HG03342 (cell line): ENCODE measurements around the gene ZNF44.
A peak's percentile ranks its signal among the peaks of the same experiment; 100 is the strongest.
"Not testable (repeated sequence)": the region's sequence is repeated elsewhere in the genome, so short reads cannot be mapped to it uniquely, and the experiment has no call there.

ENCODE experiments used
- ATAC-seq: cut with Tn5 transposase; IDR thresholded peaks from one replicate; pipeline ENCODE4 v1.9.1; 2021; ENCODE audit warnings: mild to moderate bottlenecking, moderate library complexity; ENCODE audit not compliant: unreplicated experiment

The ZNF44 gene

GRCh38 chr19:12294249-12295158 lies at the start of gene ZNF44:
Gene ZNF44, minus strand, starts transcription at chr19:12294883. Its CDS starts 189 bp downstream, at chr19:12294694.
- ATAC-seq = peak; percentile 90

DNA sequence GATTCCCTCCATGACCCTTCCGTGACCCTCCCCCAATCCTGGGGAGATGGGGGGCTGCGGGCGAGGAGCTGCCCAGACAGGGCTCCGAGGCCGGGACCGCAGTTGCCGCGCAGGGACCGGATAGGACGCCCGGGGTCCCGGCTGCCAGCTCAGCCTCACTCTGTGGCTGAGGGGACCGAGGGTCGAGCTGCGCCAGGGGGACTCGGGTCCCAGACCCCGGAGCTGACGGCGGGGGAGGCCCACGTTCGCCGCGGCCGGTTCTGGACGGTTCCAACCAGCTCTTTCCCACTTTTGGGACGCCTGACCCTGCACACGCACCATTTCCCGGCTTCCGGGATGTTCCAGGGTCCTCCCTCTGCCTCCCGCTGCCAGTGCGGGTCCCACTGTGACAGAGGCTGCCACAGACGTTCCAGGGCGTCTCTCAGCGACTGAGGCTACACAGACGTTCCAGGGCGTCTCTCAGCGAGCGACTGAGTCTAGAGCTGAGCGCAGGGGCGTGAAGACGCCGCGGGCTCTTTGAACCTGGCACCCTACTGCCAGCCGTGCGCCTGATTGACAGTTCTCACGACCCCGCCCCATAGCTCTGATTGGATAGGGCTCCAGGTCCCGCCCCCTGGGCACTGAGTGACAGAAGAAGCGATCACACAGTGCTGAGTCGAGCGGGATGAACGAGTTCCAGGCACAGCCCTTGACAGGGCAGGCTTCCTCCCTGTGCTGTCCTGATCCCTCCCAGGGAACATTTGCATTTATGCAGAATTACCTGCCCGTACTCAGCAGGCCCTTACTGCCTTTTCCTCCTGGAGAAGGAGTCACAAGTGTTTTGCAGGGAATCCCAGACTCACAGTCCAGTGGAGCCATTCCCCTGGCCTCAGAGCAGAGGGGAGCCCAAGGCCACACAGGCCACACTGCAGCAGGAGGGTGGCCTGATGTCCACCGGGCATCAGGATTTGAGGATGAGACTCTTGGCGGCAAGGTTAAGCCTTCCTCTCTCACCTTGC lies 38.8 kb upstream of the ZNF44 start, which contains the start of gene ZNF563:
Gene ZNF563, minus strand, starts transcription at position 472 of the 998 bp plus-strand sequence. Its CDS starts 151 bp downstream, at position 321.
- ATAC-seq = peak; percentile 92

DNA sequence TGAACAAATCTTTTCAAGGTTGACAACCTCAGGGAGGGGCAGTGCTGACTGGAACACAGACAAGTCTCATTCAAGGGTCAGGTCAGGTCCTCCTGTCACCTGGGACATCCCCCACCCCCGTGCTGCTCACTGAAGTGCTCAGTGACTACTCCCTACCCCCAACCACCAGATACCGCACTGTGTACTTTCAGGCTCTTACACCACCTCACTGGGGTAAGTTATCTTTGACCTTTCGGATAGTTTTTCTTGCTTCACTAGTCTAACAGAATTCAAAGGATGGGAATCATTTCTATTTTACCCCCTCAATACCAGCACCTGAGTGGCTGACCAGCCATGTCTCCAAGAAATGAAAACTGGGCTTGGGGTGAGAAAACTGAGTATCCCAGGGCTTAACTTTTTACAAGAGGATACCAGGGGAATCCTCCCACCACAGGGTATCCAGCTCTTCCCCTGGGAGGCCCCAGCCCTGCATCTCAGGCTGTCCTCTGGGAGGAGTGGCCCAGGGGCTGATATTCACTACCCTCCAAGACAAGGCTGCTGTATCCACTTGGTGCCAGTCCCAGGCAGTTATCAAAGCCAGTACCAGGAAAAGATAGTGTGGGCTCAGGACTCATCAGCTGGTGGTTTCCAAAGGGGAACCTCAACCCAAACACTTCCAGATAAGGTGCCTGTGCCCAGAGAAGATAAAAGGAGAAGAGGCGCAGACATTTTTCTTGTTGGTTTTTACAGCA lies 36.7 kb upstream of the ZNF44 start:
- ATAC-seq = peak; percentile 41

- no peak for ATAC-seq
Observed at GRCh38 chr19:12330340-12330739, 35.7 kb upstream of the ZNF44 start.

GRCh38 chr19:12325690-12326089 lies 31.0 kb upstream of the ZNF44 start:
- no peak for ATAC-seq

GRCh38 chr19:12318782-12319413 lies 24.2 kb upstream of the ZNF44 start:
- no peak for ATAC-seq

DNA sequence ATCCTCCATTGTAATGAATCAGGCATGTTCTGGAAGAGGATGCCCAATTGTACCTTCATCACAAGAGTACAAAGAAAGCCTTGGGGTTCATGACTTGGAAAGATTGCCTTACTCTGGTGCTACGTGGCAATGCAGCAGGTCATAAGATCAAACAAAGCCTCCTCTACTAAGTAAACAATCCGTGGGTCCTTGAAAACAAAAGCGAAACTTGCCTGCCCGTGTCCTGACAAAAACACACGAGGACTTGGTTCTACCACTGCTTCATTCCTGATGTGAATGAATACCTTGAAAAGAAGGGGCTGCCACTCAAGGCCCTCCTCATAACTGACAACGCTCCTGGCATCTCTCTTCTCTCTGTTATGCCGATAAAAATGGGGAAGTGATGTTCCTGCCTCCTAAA lies 19.9 kb upstream of the ZNF44 start:
- no peak for ATAC-seq

GRCh38 chr19:12308891-12309290 lies 14.2 kb upstream of the ZNF44 start:
- not testable (repeated sequence) for ATAC-seq

- ATAC-seq = no peak
Observed at GRCh38 chr19:12295191-12295590, 508 bp upstream of the ZNF44 start.

- peak; percentile 39 for ATAC-seq
Observed at GRCh38 chr19:12293777-12294248, 870 bp downstream of the ZNF44 start.

DNA sequence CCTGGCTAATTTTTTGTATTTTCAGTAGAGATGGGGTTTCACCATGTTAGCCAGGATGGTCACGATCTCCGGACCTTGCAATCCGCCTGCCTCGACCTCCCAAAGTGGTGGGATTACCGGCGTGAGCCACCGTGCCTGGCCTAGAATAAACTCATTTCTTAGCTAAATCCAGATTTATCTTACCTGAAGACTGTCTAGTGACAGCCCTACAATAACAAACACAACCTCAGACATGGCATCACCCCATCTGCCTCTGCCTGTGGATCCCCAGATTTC lies 5.0 kb downstream of the ZNF44 start:
- no peak for ATAC-seq

- no peak for ATAC-seq
Observed at GRCh38 chr19:12287958-12288500, 6.7 kb downstream of the ZNF44 start.

DNA sequence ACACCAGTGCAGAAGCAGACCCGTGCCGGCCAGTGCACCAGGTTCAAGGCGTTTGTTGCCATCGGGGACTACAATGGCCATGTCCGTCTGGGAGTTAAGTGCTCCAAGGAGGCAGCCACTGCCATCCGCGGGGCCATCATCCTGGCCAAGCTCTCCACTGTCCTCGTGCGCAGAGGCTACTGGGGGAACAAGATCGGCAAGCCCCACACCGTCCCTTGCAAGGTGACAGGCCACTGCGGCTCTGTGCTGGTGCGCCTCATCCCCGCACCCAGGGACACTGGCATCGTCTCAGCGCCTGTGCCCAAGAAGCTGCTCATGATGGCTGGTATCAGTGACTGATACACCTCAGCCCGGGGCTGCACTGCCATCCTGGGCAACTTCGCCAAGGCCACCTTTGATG lies 10.1 kb downstream of the ZNF44 start:
- ATAC-seq = no peak

DNA sequence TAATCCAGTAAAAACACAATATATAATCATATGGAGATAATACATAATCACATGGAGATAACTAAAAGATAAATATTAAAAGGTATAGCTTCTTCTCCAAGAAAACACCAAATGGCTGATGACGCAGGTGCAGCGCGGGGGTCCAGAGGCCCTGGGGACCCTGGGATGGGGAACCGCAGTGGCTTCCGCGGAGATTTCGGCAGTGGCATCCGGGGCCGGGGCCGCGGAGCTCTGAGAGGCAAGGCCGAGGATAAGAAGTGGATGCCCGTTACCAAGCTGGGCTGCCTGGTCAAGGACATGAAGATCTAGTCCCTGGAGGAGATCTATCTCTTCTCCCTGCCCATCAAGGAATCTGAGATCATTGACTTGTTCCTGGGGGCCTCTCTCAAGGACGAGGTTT lies 10.5 kb downstream of the ZNF44 start:
- ATAC-seq = no peak

DNA sequence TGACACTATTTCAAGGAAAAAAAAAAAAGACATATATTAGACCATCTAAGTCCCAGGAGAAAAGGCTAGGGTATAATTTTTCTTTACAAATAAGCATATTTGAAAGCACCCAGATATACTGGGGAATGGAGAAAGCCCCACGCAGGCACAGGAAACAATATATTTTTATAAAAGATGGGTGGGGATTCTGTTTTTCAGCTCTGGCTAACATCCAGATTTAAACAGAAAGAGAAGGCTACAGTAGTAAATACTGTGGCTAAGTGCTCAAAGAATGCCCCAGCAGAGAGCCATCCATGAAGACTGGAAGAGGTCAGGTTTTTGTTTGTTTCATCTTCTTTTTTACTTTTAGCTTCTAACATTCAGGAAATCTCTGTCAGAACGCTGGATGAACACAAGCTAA lies 16.0 kb downstream of the ZNF44 start:
- no peak for ATAC-seq

- no peak for ATAC-seq
Observed at GRCh38 chr19:12272980-12273901, 21.4 kb downstream of the ZNF44 start.

- no peak for ATAC-seq
Observed at GRCh38 chr19:12272386-12272785, 22.3 kb downstream of the ZNF44 start.

DNA sequence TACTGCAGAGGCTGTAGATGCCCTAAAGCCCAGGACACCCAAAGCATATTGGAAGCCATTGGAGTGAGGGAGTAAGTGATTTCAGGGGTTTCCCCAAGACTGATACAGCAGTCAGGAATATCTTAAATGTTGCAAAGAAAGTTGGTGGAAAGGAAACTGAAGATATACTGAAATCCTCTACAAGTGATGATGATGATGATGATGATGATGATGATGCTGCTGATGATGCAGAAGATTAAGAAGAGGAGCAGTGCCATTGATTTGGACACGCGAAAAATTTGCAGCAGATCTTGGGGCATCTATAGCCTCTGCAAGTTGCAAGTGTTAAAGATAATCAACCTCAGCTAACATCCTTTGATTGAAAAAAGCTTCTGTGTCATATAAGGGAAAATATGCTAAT lies 23.8 kb downstream of the ZNF44 start:
- ATAC-seq = no peak
